ENCODE results near the gene ZNF750.

Gene ZNF750

GRCh38 chr17:82863383-82863940, 23.6 kb upstream of the ZNF750 start:
- no peaks in the 10 kb centered on the region for H3K9me3 ChIP-seq (ENCODE audit: control insufficient read depth, insufficient read depth, low read depth, low read length)
- no peak overlapping the region for H3K4me3 ChIP-seq (ENCODE audit: low read depth, low read length)
- TF ChIP-seq ZNF518A (tag by site-specific recombination; conservative IDR thresholded peaks at IDR 0.05; ENCODE audit: low read depth) = no peak
- no peak for TF ChIP-seq ZNF2 (tag by site-specific recombination; IDR thresholded peaks at IDR 0.05)
- TF ChIP-seq ZNF521 (tag by site-specific recombination; IDR thresholded peaks at IDR 0.05) = no peak
- peak; percentile 65 for TF ChIP-seq ZFHX2 (tag by site-specific recombination; conservative IDR thresholded peaks at IDR 0.05)
- TF ChIP-seq ZFP37 (tag by site-specific recombination; IDR thresholded peaks at IDR 0.05) = no peak
- TF ChIP-seq ZNF610 (tag by site-specific recombination; IDR thresholded peaks at IDR 0.05; ENCODE audit: borderline replicate concordance) = no peak
- TF ChIP-seq CTCF (tag by site-specific recombination; IDR thresholded peaks at IDR 0.05) = 0 out of 2 replicates have a peak, but pooled peaks have one; percentile 20
- no peak for TF ChIP-seq OSR2 (tag by site-specific recombination; IDR thresholded peaks at IDR 0.05)
- peak; percentile 38; the same call in 1 of the 2 replicates for TF ChIP-seq EGR2 (tag by site-specific recombination; IDR thresholded peaks at IDR 0.05; ENCODE audit: low read depth)
- H3K4me1 ChIP-seq (ENCODE audit: control insufficient read depth, insufficient read depth, low read length) = peaks cover 11% of the 10 kb centered on the region
- no peaks in the 10 kb centered on the region for H3K36me3 ChIP-seq (ENCODE audit: control insufficient read depth in 2 of 2, insufficient read depth in 1 of 2, low read length in 2 of 2)
- ChIA-PET CTCF (interaction anchor here (0.7 to 1.2 kb wide), 7 partner anchors 9 to 82 kb away, joined by 3 to 5 read pairs (median 4); no protein-coding TSS in a partner anchor), POLR2A (interaction anchor here (1.5 kb wide), 1 partner anchor 20 kb away, joined by 3 read pairs; no protein-coding TSS in a partner anchor)
- H3K27ac ChIP-seq (ENCODE audit: extremely low read depth, low read depth, low read length) = peak overlapping the region; percentile 62

GRCh38 chr17:82862737-82863382, 23.0 kb upstream of the ZNF750 start:
- peaks cover 11% of the 10 kb centered on the region for H3K4me1 ChIP-seq (ENCODE audit: control insufficient read depth, insufficient read depth, low read length)
- no peaks in the 10 kb centered on the region for H3K9me3 ChIP-seq (ENCODE audit: control insufficient read depth, insufficient read depth, low read depth, low read length)
- TF ChIP-seq FEZF1 (tag by site-specific recombination; IDR thresholded peaks at IDR 0.05) (no peak), SALL2 (tag by site-specific recombination; IDR thresholded peaks at IDR 0.05; ENCODE audit: borderline replicate concordance) (no peak), BCL11B (tag by site-specific recombination; IDR thresholded peaks at IDR 0.05; ENCODE audit: low read depth) (no peak), HOXD13 (CRISPR knock-in tag; IDR thresholded peaks at IDR 0.05; ENCODE audit: borderline replicate concordance) (no peak), KLF9 (tag by site-specific recombination; IDR thresholded peaks at IDR 0.05; ENCODE audit: low read depth) (no peak), ZNF626 (tag by site-specific recombination; IDR thresholded peaks at IDR 0.05) (no peak), KLF1 (tag by site-specific recombination; IDR thresholded peaks at IDR 0.05) (no peak), ZBTB8A (tag by site-specific recombination; IDR thresholded peaks at IDR 0.05) (no peak), HOXC10 (CRISPR knock-in tag; IDR thresholded peaks at IDR 0.05) (no peak), ZNF791 (tag by site-specific recombination; IDR thresholded peaks at IDR 0.05) (no peak), ZNF138 (tag by site-specific recombination; IDR thresholded peaks at IDR 0.05; ENCODE audit: borderline replicate concordance) (no peak), ZNF175 (tag by site-specific recombination; IDR thresholded peaks at IDR 0.05) (no peak), ZNF112 (tag by site-specific recombination; IDR thresholded peaks at IDR 0.05) (no peak), ZNF768 (tag by site-specific recombination; IDR thresholded peaks at IDR 0.05) (no peak), ZNF610 (tag by site-specific recombination; IDR thresholded peaks at IDR 0.05; ENCODE audit: borderline replicate concordance) (no peak)
- ChIA-PET POLR2A (interaction anchor here (1.5 kb wide), 1 partner anchor 21 kb away, joined by 3 read pairs; no protein-coding TSS in a partner anchor), CTCF (interaction anchor here (1.1 to 1.2 kb wide), 3 partner anchors 13 to 52 kb away, joined by 3 to 5 read pairs (median 4); no protein-coding TSS in a partner anchor)
- no peak overlapping the region for H3K27ac ChIP-seq (ENCODE audit: extremely low read depth, low read depth, low read length)
- H3K4me3 ChIP-seq (ENCODE audit: low read depth, low read length) = no peak overlapping the region
- H3K36me3 ChIP-seq (ENCODE audit: control insufficient read depth in 2 of 2, insufficient read depth in 1 of 2, low read length in 2 of 2) = no peaks in the 10 kb centered on the region

Data from HEK293 (cell line).